ENCODE data around the gene CD109.
"Not testable (repeated sequence)": the region's sequence is repeated elsewhere in the genome, so short reads cannot be mapped to it uniquely, and the experiment has no call there.

The CD109 gene

DNA sequence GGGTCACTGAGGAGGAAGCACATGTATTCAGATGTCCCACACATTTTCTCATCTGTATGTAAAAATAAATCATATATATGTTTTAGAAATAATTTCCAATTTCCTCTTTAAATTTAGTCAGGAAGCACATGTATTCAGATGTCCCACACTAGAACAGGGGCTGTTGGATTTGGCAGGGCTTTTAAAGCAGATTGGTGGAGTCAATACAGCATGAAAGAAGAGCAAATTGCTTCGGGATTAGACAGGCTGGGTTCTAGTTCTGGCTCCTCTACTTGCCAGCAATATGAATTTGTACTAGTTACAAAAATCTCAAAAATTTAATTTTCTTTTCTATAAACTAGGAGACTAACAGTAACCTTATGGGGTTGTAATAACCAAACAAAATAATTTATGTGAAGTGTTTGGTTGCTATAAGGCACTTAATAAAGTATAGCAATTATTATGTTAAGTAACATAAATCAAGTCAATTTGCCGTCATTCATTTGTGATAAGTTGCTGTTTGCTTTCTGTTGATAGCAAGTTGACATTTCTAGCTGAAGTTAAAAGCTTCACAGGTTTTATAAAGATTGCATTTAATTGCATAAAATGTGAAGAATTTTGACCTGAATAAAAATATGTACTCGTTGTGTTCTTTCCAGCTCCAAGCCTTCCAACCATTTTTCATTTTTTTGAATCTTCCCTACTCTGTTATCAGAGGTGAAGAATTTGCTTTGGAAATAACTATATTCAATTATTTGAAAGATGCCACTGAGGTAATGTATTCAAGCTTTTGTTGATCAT lies 88.9 kb downstream of the CD109 start:
- in situ Hi-C loops (cut with HindIII; ENCODE audit: low sequenced_read_pairs) = no loop called here

DNA sequence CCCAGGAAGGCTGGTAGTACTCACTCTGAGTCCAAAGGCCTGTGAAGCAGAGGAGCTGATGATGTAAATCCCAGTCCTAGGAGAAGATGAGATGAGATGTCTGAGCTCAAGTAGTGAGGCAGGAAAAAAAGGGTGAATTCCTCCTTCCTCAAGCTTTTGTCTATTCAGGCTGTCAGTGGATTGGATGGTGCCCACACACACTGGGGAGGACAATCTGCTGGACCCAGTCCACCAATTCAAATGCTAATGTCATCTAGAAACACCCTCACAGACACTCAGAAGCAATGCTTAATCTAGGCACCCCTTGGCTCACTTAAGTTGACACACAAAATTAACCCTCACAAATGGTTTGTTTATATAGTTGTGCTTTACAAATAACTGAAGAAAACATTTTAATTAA lies 94.6 kb downstream of the CD109 start:
- in situ Hi-C loops (cut with HindIII; ENCODE audit: low sequenced_read_pairs) = no loop called here

- in situ Hi-C loops (cut with HindIII; ENCODE audit: low sequenced_read_pairs) = no loop called here
These were observed 95.3 kb downstream of the CD109 start for GRCh38 chr6:73791336-73791735.

- in situ Hi-C loops (cut with HindIII; ENCODE audit: low sequenced_read_pairs) = no loop called here
These were observed 96.7 kb downstream of the CD109 start for GRCh38 chr6:73792738-73793137.

- in situ Hi-C loops (cut with HindIII; ENCODE audit: low sequenced_read_pairs) = no loop called here
These were observed 100.9 kb downstream of the CD109 start for GRCh38 chr6:73796881-73797280.

GRCh38 chr6:73797861-73798260 lies 101.9 kb downstream of the CD109 start:
- in situ Hi-C loops (cut with HindIII; ENCODE audit: low sequenced_read_pairs) = no loop called here

DNA sequence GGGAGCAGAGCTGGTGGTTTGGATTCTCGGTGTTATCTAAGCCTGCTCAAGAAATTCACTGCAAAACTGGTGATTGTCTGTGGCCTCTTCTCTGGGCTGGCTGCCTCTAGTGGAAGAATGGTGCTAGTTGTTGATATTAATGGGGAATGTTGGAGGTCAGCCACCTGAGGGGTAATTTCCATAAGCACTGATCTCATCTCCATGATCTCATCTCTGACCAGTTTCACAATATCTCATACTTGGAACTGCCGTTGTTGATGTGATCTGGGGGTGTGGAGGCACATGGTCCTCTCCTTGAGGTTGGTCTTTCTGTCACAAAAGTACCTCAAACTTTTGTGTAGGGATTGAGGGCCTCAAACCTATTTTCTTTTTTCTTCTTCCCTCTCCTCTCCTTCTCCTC lies 102.6 kb downstream of the CD109 start:
- in situ Hi-C loops (cut with HindIII; ENCODE audit: low sequenced_read_pairs) = no loop called here

DNA sequence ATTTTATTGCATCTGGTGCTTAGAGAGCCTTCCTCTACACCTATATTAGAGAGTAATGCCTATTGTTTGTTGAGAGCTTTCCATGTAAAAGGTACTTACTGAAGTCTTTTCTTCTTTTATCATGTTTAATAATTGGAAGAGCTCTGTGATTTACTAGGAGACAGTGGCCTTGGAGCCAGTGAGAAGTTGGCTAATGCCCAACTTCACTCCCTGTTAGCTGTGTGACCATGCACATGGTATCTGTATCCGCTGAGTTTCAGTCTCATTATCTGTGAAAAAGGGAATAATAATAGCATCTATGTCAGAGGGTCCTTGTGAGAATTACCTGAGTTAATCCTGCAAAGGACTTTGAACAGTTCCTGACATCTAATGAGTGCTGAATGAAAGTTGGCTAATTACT lies 105.0 kb downstream of the CD109 start:
- in situ Hi-C loops (cut with HindIII; ENCODE audit: low sequenced_read_pairs) = no loop called here

DNA sequence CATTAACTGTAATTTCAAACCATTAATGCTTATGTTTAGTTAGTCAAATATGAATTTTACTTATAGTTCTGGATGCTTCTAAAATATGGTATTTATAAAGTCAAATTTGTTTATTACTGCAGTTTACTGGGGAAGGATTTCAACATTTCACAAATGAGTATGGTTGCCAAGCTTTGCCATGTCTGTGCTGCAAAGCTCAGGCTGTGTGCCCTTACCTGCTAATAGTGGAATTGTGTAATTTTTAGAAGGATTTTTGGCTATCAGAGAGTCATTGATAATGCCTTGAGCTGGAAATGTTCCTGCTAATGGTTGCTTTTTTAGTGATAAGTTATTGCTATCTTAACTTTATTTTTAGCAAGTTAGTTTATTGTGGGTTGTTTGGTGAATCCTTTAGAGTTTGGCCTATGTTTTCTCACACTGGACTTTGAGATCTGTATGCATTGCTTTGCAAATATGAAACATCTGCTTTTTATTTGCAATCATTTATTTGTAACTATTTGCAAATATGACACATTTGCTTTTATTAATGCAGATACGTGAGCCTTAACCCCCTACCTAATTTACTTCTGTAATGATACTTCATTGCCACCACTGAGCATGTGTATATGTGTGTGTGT lies 105.8 kb downstream of the CD109 start:
- in situ Hi-C loops (cut with HindIII; ENCODE audit: low sequenced_read_pairs) = no loop called here

- in situ Hi-C loops (cut with HindIII; ENCODE audit: low sequenced_read_pairs) = no loop called here
These were observed 106.4 kb downstream of the CD109 start for GRCh38 chr6:73802366-73802765.

DNA sequence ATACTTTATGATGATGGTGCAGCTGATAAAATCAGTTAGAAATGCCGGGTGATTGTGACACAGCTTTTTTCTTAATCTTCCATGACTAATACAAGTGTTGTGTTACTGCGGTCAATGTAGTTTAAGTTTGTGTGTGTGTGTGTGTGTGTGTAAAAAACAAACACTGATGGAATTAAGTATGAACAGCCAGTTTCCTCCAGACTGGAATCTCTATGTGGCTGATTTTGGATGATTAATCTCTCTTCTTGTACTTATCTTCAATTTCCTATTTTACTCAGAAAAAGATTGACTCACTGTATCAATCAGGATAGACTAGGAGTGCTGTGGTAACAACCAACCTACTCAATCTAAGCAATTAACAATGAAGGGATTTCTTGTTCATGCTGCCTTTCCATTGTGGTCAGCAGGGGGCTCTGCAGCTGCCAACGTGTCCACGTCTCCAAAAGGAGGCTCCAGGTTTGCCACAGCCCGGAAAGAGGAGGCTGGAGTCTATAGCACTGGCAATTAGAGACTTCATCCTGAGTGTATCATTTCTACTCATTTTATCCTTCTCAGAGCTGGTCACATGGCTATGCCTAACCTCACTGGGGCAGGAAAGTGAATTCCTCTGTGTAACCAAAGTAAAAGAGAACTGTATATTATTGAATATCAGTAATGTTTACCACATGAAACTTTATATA lies 107.7 kb downstream of the CD109 start:
- in situ Hi-C loops (cut with HindIII; ENCODE audit: low sequenced_read_pairs) = no loop called here

GRCh38 chr6:73805221-73805620 lies 109.2 kb downstream of the CD109 start:
- in situ Hi-C loops (cut with HindIII; ENCODE audit: low sequenced_read_pairs) = not testable (repeated sequence)

DNA sequence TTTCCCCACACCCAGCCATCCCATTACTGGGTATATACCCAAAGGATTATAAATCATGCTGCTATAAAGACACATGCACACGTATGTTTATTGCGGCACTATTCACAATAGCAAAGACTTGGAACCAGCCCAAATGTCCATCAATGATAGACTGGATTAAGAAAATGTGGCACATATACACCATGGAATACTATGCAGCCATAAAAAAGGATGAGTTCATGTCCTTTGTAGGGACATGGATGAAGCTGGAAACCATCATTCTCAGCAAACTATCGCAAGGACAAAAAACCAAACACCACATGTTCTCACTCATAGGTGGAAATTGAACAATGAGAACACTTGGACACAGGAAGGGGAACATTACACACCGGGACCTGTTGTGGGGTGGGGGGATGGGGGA lies 110.0 kb downstream of the CD109 start:
- in situ Hi-C loops (cut with HindIII; ENCODE audit: low sequenced_read_pairs) = not testable (repeated sequence)

- in situ Hi-C loops (cut with HindIII; ENCODE audit: low sequenced_read_pairs) = no loop called here
These were observed 115.7 kb downstream of the CD109 start for GRCh38 chr6:73811706-73812105.

GRCh38 chr6:73817253-73817652 lies 121.2 kb downstream of the CD109 start:
- in situ Hi-C loops (cut with HindIII; ENCODE audit: low sequenced_read_pairs) = no loop called here

DNA sequence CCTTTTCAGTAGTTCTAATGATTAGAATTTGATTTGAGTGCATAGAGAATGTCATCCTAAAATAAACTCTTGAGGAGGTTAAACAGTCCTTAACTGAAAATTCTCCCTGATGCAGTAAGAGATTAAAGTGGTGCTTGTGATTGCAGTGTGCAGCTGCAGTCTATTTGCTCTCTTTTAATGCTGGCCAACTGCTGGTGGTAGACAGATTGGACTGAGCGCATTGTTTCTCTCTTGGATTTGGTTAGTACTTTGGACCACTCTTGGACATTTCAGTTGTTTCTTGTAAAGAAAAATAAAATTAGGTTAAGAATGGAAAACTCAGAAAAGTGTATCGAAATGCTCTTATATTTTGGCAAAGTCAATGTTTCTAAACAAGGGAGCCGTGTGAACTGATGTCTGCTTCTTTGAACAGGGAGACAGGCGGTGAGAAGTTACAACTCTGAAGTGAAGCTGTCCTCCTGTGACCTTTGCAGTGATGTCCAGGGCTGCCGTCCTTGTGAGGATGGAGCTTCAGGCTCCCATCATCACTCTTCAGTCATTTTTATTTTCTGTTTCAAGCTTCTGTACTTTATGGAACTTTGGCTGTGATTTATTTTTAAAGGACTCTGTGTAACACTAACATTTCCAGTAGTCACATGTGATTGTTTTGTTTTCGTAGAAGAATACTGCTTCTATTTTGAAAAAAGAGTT lies 127.2 kb downstream of the CD109 start:
- in situ Hi-C loops (cut with HindIII; ENCODE audit: low sequenced_read_pairs) = no loop called here

DNA sequence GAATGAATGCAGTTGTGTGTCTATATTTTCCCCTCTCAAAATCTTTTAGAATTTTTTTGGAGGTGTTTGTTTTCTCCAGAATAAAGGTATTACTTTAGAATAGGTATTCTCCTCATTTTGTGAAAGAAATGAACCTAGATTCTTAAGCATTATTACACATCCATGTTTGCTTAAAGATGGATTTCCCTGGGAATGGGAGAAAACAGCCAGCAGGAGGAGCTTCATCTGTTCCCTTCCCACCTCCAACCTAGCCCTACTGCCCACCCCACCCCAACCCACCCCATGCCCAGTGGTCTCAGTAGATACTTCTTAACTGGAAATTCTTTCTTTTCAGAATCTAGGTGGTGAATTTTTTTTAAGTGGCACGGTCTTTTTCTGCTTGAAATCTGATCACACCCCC lies 127.8 kb downstream of the CD109 start:
- in situ Hi-C loops (cut with HindIII; ENCODE audit: low sequenced_read_pairs) = no loop called here

DNA sequence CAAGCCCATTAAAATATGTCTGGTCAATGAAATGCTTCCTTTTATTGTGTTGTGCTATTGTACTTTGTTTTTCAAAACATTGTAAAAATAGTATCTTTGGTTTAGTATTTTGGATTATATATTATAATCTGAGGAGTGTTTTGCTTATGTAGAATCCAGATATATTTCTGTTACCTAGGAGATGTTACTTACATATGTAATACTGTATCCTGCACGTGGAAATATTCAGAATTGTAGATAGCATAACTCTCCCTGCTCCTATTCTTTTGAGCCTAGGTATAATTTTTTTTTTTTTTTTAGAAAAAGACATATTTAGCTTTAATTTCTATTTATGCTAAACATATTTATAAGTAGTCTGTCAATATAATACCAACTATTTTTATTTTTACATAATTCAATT lies 130.6 kb downstream of the CD109 start:
- in situ Hi-C loops (cut with HindIII; ENCODE audit: low sequenced_read_pairs) = no loop called here

DNA sequence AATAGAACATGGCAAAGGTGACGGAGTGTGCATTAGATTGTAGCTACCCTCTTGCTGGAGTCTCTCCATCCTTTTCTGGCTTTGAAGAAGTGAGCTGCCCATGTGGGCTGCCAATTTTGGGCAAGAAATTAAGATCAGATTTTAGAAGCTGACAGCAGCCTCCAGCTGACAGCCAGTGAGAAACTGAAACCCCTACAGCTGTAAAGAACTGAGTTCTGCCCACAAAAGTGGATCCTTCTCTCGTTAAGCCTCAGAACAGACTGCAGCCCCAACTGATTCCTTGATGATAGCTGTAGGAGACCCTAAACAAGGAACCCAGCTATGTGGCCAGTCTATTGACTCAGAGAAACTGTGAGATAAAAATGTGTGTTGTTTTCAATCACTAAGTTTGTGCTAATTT lies 134.1 kb downstream of the CD109 start:
- in situ Hi-C loops (cut with HindIII; ENCODE audit: low sequenced_read_pairs) = no loop called here

- in situ Hi-C loops (cut with HindIII; ENCODE audit: low sequenced_read_pairs) = no loop called here
These were observed 136.3 kb downstream of the CD109 start for GRCh38 chr6:73832313-73832712.

GRCh38 chr6:73844696-73845095 lies 148.7 kb downstream of the CD109 start:
- in situ Hi-C loops (cut with HindIII; ENCODE audit: low sequenced_read_pairs) = not testable (repeated sequence)
